ENCODE results near the gene APOB. TPM values are rescaled to one million over a fixed set of nuclear protein-coding genes. Genes with fewer than 3 reads are reported as not detected.

The APOB gene
- total RNA-seq, 1 donor from 2014 or later, result 3.4 TPM

- no peak for DNase-seq
Measured at GRCh38 chr2:21019000-21019677, 24.7 kb downstream of the APOB start.

DNA sequence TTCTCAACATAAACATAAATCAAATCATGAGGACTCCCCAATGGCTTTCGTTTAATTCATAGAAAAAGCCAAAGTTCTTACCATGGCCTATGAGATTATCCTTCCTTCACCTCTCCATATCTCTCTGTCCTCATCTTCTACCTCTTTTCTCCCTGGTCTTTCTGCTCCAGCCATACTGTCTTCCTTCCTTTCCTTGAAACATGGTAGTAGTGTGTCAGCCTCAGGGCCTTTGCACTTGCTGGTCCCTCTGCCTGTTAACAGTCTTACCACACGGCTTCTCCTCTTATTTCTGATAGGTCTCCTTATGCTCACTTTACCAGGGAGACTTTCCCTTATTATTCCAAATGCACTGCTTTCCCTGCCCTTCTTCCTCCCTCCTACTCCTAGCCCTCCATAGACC lies 25.6 kb downstream of the APOB start:
- no peak for DNase-seq

- DNase-seq, result no peak
Measured at GRCh38 chr2:21017748-21018276, 26.1 kb downstream of the APOB start.

DNA sequence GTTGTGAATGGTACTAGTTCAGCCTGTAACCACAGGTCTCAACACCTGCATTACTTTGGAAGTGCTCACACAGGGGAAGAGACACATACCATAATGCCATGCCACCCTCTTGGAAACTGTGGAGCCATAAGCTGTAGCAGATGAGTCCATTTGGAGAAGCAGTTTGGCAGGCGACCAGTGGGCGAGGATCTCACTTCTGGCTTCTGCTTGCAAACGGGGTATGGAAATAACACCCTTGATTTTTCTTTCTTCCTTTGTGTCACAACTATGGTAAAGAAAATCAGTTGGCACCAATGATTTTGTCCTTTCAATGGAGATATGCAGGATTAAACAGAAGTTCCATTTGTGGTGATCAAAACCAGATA lies 28.6 kb downstream of the APOB start:
- no peak for DNase-seq

GRCh38 chr2:21014364-21015280 lies 29.3 kb downstream of the APOB start:
- no peak for DNase-seq

- DNase-seq, result no peak
Measured at GRCh38 chr2:21013043-21013816, 30.6 kb downstream of the APOB start.

DNA sequence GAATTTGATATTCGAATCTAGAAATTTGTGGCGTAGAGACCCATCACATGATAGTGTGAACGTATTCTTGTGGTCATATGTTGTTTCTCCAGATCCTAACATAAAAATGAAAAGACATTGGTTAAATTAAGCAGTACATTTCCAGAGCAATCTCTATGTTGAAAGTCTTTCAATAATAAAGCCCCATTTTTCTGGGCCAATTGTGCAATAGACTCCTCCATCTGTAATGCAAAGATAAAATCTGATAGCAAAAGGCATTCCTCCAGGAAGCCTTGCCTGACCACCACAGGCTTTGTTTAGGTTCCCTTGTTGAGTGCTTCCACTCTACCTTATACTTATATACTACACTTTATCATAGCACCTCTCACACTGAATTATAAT lies 31.3 kb downstream of the APOB start:
- no peak for DNase-seq

DNA sequence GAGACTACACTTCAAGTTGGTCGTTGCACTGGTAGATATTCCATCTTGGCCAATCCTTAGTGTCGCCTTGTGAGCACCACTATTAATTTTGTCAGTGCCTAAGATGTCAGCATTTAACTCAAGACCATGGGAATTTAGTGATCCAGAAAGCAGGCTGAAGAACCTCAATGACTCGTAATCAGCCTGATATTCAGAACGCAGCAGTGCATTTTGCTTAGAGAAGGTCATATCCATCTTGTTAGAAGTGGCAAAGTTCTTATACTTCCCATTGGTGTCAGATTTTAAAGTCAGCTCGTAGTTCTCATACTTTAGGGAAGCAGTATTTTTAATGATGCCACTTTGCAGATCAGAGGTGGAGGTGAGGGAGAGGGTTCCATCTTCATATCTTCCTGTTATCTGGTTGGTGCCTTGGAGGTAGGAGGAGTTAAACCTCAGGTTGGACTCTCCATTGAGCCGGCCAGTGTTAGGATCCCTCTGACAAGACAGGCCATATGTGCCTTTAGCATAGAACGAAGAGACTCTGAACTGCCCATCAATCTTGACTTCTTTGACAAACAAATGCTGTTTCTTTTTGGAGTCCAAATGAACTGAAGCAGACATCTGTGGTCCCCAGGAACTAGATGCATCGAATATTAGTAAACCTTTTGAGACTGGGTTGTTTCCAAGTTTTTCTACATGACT lies 31.9 kb downstream of the APOB start:
- no peak for DNase-seq

- DNase-seq, result no peak
Measured at GRCh38 chr2:21011453-21011852, 32.4 kb downstream of the APOB start.

DNA sequence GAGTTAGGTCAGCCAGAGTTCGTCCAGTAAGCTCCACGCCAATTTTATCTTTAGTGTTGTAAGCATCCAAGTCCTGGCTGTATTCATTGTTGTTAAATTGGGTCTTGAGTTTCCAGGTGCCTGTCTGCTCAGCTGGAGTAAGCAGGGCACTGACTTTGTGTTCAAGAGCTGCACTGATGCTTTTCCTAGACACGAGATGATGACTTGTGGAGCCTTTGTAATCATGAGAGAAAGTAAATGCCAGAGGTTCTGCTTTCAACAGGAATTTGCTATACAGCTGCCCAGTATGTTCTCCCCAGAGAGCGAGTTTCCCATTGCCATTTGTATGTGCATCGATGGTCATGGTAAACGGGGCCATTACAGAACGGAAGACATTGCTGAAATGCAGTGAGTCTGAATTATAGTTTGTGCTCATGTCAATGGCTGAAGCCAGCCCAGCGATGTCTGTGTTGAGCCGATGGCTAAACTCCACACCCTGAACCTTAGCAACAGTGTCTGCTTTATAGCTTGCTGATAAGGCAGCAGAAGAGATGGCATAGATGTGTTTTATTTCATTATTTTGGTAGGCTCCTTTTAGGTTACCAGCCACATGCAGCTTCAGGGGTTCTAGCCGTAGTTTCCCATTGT lies 32.9 kb downstream of the APOB start:
- DNase-seq, result no peak

- DNase-seq, result no peak
Measured at GRCh38 chr2:21009662-21010225, 34.1 kb downstream of the APOB start.

- no peak for DNase-seq
Measured at GRCh38 chr2:21008790-21009661, 34.8 kb downstream of the APOB start.

DNA sequence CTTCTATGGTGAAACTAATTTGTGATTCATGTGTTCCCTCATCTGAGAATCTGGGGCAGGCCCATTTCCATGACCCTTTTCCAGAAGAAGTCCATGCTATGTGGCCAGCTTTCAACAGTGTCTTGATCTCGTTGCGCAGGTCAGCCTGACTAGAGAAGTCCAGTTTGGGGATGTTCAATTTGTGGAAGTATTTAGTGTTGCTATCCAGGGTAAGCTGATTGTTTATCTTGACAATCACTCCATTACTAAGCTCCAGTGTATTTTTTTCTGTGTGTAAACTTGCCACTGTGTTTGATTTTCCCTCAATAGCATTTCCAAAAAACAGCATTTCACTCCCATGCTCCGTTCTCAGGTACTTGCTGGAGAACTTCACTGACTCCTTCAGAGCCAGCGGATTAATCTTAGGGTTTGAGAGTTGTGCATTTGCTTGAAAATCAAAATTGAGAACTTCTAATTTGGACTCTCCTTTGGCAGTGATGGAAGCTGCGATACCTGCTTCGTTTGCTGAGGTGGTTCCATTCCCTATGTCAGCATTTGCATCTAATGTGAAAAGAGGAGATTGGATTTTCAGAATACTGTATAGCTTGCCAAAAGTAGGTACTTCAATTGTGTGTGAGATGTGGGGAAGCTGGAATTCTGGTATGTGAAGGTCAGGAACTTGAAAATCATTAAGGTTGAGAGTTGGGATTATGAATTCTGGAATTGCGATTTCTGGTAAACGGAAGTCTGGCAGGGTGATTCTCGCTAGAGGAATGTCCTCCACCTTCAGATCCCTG lies 35.7 kb downstream of the APOB start:
- no peak for DNase-seq

GRCh38 chr2:21007129-21008013 lies 36.5 kb downstream of the APOB start:
- no peak for DNase-seq

DNA sequence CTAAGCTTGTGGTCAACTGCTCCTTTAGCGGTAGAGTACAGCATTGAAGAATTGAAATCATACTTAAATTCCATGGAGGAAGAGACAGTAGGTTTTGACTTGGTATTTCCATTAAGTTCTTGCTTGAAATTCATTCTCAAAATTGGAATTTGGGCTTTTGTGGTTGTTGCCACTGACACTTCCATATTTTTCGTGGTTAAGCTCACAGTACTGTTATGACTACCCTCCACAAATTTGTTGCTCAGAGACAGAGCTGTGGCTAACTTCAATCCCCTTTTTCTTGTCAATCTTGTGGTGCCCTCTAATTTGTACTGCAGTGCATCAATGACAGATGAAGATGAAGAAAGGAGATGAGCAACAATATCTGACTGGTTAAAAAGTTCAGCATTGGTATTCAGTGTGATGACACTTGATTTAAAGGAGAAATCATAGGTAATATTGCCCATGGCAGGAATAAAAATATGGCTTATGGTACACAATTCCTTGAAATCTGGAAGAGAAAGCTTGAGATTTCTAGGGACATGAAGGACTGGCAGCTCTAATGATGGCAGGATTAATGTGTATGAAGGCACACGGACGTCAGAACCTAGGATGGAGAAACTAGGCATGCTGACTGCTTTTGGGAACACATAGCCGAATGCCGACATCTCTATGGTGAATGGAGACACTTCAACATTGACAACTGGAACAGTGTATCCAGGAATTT lies 37.3 kb downstream of the APOB start:
- DNase-seq, result no peak

DNA sequence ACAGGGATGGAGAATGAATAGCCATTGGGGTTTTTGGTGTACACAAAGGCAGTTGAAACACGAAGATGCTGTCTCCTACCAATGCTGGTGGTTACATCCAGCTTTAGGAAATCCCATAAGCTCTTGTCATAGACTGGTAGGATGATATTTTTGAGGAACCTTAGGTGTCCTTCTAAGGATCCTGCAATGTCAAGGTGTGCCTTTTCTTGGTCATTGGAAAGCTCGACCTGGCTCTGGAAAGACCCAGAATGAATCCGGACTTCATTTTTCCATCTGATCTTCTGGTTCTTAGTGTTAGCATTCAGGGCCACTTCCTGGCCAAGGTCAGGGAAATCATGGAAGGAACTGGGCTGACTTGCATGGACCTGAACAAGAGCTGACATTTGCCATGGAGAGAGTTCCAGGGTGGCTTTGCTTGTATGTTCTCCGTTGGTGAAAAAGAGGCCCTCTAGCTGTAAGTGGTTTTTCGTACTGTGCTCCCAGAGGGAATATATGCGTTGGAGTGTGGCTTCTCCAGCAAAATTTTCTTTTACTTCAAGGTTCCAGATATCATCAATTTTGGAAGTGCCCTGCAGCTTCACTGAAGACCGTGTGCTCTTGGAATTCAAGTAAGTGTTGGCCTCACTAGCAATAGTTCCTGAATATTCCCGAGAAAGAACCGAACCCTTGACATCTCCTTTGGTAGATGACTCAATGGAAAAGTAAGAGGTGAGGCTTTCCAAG lies 38.0 kb downstream of the APOB start:
- no peak for DNase-seq

DNA sequence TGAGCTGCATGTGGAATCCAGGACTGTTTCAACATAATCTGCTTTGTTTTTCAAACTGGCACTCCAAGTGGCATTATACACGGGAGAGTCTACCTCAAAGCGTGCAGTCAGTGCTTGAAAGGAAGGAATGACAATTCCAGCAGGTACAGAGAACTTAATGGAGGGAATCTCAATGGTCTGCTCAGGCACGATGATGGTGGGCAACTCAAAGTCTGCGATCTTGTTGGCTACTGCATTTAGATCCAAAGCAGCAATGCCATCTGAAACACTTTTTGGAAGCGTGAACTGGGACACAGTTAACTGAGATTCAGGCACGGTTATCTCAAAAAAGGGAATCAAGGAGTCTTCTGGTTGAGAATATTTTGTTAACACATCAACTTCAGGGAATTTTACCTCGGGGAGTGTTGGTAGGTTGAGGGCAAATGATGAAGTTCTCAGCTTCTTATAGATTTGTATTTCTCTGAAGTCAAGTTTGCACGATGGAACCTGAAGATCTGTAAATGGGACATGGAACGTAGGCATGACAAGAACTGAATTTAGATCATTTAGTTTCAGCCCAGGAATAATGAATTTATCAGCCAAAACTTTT lies 38.7 kb downstream of the APOB start:
- no peak for DNase-seq

Data from skin of body (tissue), 2 donors.